ENCODE measurements around the gene ENKUR. TPM values are rescaled to one million over a fixed set of nuclear protein-coding genes. Genes with fewer than 3 reads are reported as not detected.
"Not testable (repeated sequence)": the region's sequence is repeated elsewhere in the genome, so short reads cannot be mapped to it uniquely, and the experiment has no call there.

The ENKUR gene
- total and polyA plus RNA-seq, 4 donors, result 0.08 to 0.15 (median 0.13) TPM

DNA sequence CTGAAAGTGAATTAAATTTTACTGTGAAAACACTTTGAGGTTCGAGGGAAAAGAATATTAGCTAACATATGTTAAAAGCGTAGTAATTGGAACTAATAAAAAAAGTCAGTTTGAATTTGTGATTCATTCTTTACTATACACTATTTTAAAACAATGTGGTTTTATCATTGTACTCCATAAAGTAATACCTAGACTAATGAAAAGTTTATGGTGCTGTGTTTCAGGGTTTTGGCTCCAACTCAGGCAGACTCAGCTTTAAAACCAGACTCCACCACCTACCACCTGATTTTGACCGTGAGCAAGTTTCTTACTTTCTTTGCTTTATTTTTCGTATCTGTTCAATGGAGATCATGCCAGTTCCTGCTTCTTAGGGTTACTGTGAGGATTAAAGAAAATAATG, 54.4 kb downstream of the ENKUR start:
- H3K4me1 ChIP-seq (ENCODE audit: control insufficient read depth in 4 of 4, insufficient read depth in 4 of 4, low read length in 3 of 4), result peaks cover 1 to 14% (median 7%) of the 10 kb centered on the region in 4 donors
- H3K27me3 ChIP-seq (ENCODE audit: control insufficient read depth in 4 of 4, insufficient read depth in 4 of 4, low read length in 3 of 4), result no peaks in the 10 kb centered on the region
- no peak overlapping the region for H3K27ac ChIP-seq (ENCODE audit: low read depth in 1 of 2, low read length in 2 of 2)
- no peak for TF ChIP-seq RAD21 (IDR thresholded peaks at IDR 0.05)
- no peak for TF ChIP-seq FOXA2 (IDR thresholded peaks at IDR 0.05)
- no peak for DNase-seq (ENCODE audit: low spot score)
- H3K4me3 ChIP-seq (ENCODE audit: low read depth in 1 of 3, low read length in 3 of 3), result no peak overlapping the region
- H3K9me3 ChIP-seq (ENCODE audit: control insufficient read depth in 4 of 4, low read length in 3 of 4), result no peaks in the 10 kb centered on the region
- no peaks in the 10 kb centered on the region for H3K36me3 ChIP-seq (ENCODE audit: control insufficient read depth in 4 of 4, insufficient read depth in 3 of 4, low read depth in 1 of 4, low read length in 3 of 4)
- 86% methylated on average over 4 of the region's 4 CpGs for WGBS
- H3K9ac ChIP-seq (ENCODE audit: low read depth in 1 of 2, low read length in 2 of 2), result no peak overlapping the region

DNA sequence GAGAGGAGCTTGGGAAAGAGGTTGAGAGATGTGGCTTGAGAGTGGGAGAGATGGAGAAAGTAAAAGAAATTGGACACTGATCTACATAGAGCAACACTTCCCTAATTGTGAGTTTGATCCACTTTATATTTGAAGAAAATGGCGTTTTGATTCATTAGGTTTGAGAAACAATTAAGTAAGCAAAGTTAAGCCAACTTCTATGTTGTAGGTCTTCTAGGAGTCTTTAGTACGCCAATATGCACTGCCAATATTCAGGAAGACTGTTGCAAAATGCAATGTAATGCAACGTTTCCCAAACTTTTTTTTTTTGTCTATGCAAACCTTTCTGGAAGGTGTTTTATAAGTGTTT, 56.6 kb downstream of the ENKUR start:
- 76% methylated on average over 3 of the region's 3 CpGs for WGBS
- H3K9ac ChIP-seq (ENCODE audit: low read depth in 1 of 2, low read length in 2 of 2), result no peak overlapping the region
- H3K4me1 ChIP-seq (ENCODE audit: control insufficient read depth in 4 of 4, insufficient read depth in 4 of 4, low read length in 3 of 4), result peaks cover 1 to 14% (median 7%) of the 10 kb centered on the region in 4 donors
- no peak overlapping the region for H3K27ac ChIP-seq (ENCODE audit: low read depth in 1 of 2, low read length in 2 of 2)
- no peaks in the 10 kb centered on the region for H3K36me3 ChIP-seq (ENCODE audit: control insufficient read depth in 4 of 4, insufficient read depth in 3 of 4, low read depth in 1 of 4, low read length in 3 of 4)
- no peaks in the 10 kb centered on the region for H3K9me3 ChIP-seq (ENCODE audit: control insufficient read depth in 4 of 4, low read length in 3 of 4)
- TF ChIP-seq, protein P1, sequence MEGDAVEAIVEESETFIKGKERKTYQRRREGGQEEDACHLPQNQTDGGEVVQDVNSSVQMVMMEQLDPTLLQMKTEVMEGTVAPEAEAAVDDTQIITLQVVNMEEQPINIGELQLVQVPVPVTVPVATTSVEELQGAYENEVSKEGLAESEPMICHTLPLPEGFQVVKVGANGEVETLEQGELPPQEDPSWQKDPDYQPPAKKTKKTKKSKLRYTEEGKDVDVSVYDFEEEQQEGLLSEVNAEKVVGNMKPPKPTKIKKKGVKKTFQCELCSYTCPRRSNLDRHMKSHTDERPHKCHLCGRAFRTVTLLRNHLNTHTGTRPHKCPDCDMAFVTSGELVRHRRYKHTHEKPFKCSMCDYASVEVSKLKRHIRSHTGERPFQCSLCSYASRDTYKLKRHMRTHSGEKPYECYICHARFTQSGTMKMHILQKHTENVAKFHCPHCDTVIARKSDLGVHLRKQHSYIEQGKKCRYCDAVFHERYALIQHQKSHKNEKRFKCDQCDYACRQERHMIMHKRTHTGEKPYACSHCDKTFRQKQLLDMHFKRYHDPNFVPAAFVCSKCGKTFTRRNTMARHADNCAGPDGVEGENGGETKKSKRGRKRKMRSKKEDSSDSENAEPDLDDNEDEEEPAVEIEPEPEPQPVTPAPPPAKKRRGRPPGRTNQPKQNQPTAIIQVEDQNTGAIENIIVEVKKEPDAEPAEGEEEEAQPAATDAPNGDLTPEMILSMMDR (IDR thresholded peaks at IDR 0.05; ENCODE audit: low read depth, low read length, missing input control), result no peak
- no peak for TF ChIP-seq FOXA2 (IDR thresholded peaks at IDR 0.05)
- TF ChIP-seq GABPA (IDR thresholded peaks at IDR 0.05 in 1 of 2, conservative IDR thresholded peaks at IDR 0.05 in 1 of 2), result no peak
- no peak for TF ChIP-seq HNF4G (IDR thresholded peaks at IDR 0.05)
- no peak for TF ChIP-seq YY1 (IDR thresholded peaks at IDR 0.05)
- no peak for TF ChIP-seq HNF4A (conservative IDR thresholded peaks at IDR 0.05)
- no peaks in the 10 kb centered on the region for H3K27me3 ChIP-seq (ENCODE audit: control insufficient read depth in 4 of 4, insufficient read depth in 4 of 4, low read length in 3 of 4)
- no peak for DNase-seq (ENCODE audit: low spot score)
- no peak overlapping the region for H3K4me3 ChIP-seq (ENCODE audit: low read depth in 1 of 3, low read length in 3 of 3)

DNA sequence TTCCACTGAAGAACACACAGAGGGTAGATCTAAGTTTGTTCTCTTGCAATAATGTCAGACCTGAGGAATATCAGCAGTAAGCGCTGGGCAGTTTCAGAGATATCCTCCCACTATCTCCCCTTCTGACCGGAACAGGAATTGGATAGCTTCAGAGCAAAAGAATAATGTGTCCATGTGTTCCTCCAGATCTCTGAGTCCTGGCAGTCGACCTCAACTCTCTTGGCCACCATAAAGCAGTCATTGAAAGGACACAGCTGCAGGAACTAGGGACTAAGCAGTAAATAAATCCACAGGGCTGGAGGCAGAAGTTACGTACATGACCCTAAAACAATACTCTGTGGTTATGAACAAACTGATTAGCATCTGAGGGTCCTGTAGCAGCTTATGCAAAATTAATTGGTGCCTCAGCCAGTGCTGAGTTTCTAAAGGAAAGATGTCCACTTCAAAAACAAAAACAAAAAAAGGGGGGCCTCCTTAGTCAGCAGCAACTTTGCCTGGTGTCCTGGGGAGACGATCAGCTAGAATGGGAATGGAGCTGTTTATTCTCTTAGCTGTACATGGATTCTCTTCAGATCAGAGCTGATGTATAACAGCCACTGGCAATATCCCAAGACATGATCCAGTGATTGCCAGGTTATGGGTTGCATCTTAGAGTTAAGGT, 57.1 kb downstream of the ENKUR start:
- no peaks in the 10 kb centered on the region for H3K27me3 ChIP-seq (ENCODE audit: control insufficient read depth in 4 of 4, insufficient read depth in 4 of 4, low read length in 3 of 4)
- no peak overlapping the region for H3K4me3 ChIP-seq (ENCODE audit: low read depth in 1 of 3, low read length in 3 of 3)
- DNase-seq (ENCODE audit: low spot score), result no peak
- no peaks in the 10 kb centered on the region for H3K36me3 ChIP-seq (ENCODE audit: control insufficient read depth in 4 of 4, insufficient read depth in 3 of 4, low read depth in 1 of 4, low read length in 3 of 4)
- no peak overlapping the region for H3K9ac ChIP-seq (ENCODE audit: low read depth in 1 of 2, low read length in 2 of 2)
- WGBS, result 72% methylated on average over 5 of the region's 5 CpGs
- TF ChIP-seq YY1 (IDR thresholded peaks at IDR 0.05), result no peak
- TF ChIP-seq GABPA (IDR thresholded peaks at IDR 0.05 in 1 of 2, conservative IDR thresholded peaks at IDR 0.05 in 1 of 2), result peak in 1 of 2 donors; percentile 21
- TF ChIP-seq NR2F2 (IDR thresholded peaks at IDR 0.05), result no peak
- H3K9me3 ChIP-seq (ENCODE audit: control insufficient read depth in 4 of 4, low read length in 3 of 4), result no peaks in the 10 kb centered on the region
- peak overlapping the region; percentile 38 to 48 for H3K27ac ChIP-seq (ENCODE audit: low read depth in 1 of 2, low read length in 2 of 2)
- peaks cover 1 to 14% (median 7%) of the 10 kb centered on the region in 4 donors for H3K4me1 ChIP-seq (ENCODE audit: control insufficient read depth in 4 of 4, insufficient read depth in 4 of 4, low read length in 3 of 4)

DNA sequence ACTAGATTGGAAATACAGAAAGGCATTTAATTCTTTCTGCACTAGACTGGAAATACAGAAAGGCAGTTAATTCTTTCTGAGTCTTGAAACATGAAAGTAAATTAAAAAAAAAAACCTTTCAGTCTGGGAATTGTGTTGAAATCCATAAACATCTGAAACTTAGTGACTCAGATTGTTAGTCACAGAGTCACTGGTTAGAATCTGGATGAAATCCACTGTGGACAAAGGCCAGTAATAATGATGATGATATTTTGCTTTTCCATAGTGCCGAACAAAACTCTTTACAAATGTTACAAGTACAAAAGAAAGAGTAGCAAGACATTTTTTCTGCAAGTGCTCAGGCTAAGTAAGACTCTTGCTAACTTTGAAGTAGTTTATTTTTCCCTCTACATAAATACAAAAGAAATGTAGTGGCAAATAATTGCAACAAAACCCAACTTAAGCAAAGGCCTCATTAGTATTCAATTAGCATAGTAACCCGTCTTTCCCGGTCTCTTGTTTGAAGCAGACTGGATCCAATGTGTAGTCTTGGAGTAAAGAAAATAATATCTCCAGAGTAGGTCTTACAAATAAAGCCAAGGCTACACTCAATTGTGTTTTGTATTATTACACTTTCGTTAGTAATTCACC, 57.8 kb downstream of the ENKUR start:
- no peak for DNase-seq (ENCODE audit: low spot score)
- Histone ChIP-seq H3K36me3 (ENCODE audit: control insufficient read depth in 4 of 4, insufficient read depth in 3 of 4, low read depth in 1 of 4, low read length in 3 of 4) (no peaks in the 10 kb centered on the region), H3K9ac (ENCODE audit: low read depth in 1 of 2, low read length in 2 of 2) (no peak overlapping the region), H3K4me1 (ENCODE audit: control insufficient read depth in 4 of 4, insufficient read depth in 4 of 4, low read length in 3 of 4) (peaks cover 1 to 10% (median 6%) of the 10 kb centered on the region in 4 donors), H3K27me3 (ENCODE audit: control insufficient read depth in 4 of 4, insufficient read depth in 4 of 4, low read length in 3 of 4) (no peaks in the 10 kb centered on the region), H3K4me3 (ENCODE audit: low read depth in 1 of 3, low read length in 3 of 3) (no peak overlapping the region), H3K27ac (ENCODE audit: low read depth in 1 of 2, low read length in 2 of 2) (peak overlapping the region; percentile 38 to 48), H3K9me3 (ENCODE audit: control insufficient read depth in 4 of 4, low read length in 3 of 4) (no peaks in the 10 kb centered on the region)
- TF ChIP-seq GABPA (IDR thresholded peaks at IDR 0.05 in 1 of 2, conservative IDR thresholded peaks at IDR 0.05 in 1 of 2), result no peak
- TF ChIP-seq JUND (IDR thresholded peaks at IDR 0.05), result peak in 1 of 2 donors; percentile 77
- TF ChIP-seq HNF4A (conservative IDR thresholded peaks at IDR 0.05), result peak in 1 of 2 donors; percentile 27
- TF ChIP-seq, protein P2, sequence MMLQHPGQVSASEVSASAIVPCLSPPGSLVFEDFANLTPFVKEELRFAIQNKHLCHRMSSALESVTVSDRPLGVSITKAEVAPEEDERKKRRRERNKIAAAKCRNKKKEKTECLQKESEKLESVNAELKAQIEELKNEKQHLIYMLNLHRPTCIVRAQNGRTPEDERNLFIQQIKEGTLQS (IDR thresholded peaks at IDR 0.05), result peak; percentile 29
- WGBS, result 83% methylated on average over 4 of the region's 4 CpGs

DNA sequence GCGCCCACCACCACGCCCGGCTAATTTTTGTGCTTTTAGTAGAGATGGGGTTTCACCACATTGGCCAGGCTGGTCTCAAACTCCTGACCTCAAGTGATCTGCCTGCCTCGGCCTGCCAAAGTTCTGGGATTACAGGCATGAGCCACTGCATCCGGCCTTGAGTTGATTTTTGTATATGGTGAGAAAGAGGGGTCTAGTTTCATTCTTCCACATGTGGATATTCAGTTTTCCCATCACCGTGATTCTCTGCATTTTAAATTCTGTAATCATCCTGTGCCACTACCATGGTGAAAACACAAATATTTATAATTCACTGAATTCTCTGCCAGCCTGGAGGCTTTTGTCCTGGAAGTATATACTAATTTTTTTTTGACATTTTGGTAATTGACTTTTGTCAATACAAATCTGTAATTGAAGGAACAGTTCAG, 58.3 kb downstream of the ENKUR start:
- not testable (repeated sequence) for H3K27me3 ChIP-seq (ENCODE audit: control insufficient read depth in 4 of 4, insufficient read depth in 4 of 4, low read length in 3 of 4); DNase-seq (ENCODE audit: low spot score); H3K9me3 ChIP-seq (ENCODE audit: control insufficient read depth in 4 of 4, low read length in 3 of 4); H3K4me3 ChIP-seq (ENCODE audit: low read depth in 1 of 3, low read length in 3 of 3); H3K27ac ChIP-seq (ENCODE audit: low read depth in 1 of 2, low read length in 2 of 2); H3K36me3 ChIP-seq (ENCODE audit: control insufficient read depth in 4 of 4, insufficient read depth in 3 of 4, low read depth in 1 of 4, low read length in 3 of 4); H3K9ac ChIP-seq (ENCODE audit: low read depth in 1 of 2, low read length in 2 of 2)
- WGBS, result 89% methylated on average over 6 of the region's 6 CpGs
- H3K4me1 ChIP-seq (ENCODE audit: control insufficient read depth in 4 of 4, insufficient read depth in 4 of 4, low read length in 3 of 4), result peaks cover 3 to 11% (median 5%) of the 10 kb centered on the region in 4 donors

Data from liver (tissue), 9 donors.